ENCODE measurements around the gene PFDN5.

DNA sequence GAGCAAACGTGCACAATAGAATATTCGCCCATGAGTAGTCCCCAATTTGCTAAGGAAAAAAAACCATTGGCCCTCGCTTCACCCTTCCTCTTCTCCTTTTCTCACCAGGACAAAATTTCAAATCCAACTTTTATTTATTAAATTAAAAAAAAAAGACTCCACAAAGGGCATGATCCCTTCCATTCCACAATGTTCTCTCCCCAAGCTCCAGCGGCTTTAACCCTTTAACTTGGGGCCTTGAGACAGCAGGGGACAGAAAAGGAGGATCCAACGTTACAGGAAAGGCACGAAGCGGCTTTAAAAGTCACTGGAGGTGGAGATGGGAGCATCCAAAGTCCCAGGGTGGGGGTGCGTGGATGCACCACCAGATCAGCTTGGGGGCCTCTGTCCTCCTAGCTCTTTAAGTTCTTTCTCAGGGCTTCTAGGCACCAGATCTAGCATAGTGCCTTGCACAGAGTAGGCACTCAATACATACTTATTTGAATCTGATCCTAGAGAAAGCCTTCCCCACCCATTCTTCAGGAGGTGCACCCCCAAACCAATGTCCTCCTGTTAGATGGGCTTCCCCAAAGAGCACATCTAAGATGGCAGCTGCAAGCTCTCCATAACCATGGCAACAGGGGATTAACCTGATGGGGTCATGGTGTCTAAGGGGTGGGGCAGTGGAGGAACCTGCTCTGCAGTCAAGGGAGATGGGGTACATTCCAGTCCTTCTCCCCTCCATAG is 31.3 kb downstream of the PFDN5 start:
- TF ChIP-seq, protein P1, sequence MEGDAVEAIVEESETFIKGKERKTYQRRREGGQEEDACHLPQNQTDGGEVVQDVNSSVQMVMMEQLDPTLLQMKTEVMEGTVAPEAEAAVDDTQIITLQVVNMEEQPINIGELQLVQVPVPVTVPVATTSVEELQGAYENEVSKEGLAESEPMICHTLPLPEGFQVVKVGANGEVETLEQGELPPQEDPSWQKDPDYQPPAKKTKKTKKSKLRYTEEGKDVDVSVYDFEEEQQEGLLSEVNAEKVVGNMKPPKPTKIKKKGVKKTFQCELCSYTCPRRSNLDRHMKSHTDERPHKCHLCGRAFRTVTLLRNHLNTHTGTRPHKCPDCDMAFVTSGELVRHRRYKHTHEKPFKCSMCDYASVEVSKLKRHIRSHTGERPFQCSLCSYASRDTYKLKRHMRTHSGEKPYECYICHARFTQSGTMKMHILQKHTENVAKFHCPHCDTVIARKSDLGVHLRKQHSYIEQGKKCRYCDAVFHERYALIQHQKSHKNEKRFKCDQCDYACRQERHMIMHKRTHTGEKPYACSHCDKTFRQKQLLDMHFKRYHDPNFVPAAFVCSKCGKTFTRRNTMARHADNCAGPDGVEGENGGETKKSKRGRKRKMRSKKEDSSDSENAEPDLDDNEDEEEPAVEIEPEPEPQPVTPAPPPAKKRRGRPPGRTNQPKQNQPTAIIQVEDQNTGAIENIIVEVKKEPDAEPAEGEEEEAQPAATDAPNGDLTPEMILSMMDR (IDR thresholded peaks at IDR 0.05; ENCODE audit: low read length), result no peak
- no peak for TF ChIP-seq EZH2 (IDR thresholded peaks at IDR 0.05; ENCODE audit: borderline replicate concordance, low read length)

All from OCI-LY1 (cell line).